ENCODE results near the gene FYCO1. TPM values are rescaled to one million over a fixed set of nuclear protein-coding genes. Genes with fewer than 3 reads are reported as not detected.

FYCO1 gene
- polyA plus RNA-seq, 2 of the 4 experiments (the other 2 are of a cell fraction): 3.7 to 4.4 TPM

GRCh38 chr3:46012246-46012645 lies 16.6 kb upstream of the FYCO1 start:
- Histone ChIP-seq H3K9me3 (no peaks in the 10 kb centered on the region), H3K4me3 (no peak overlapping the region), H3K27ac (no peak overlapping the region), H3K4me2 (no peak overlapping the region), H3K4me1 (no peaks in the 10 kb centered on the region)
- 70% methylated on average over 4 of the region's 4 CpGs for WGBS (ENCODE audit: missing lambda C conversion rate)
- DNase-seq (ENCODE audit: low read depth in 1 of 2, low spot score in 1 of 2) (no peak), ATAC-seq (no peak), FAIRE-seq (no peak)
- CTCF ChIA-PET: interaction anchor here (0.6 to 1.4 kb wide), 2 partner anchors 66 to 529 kb away, joined by 3 to 4 read pairs; no protein-coding TSS in a partner anchor
- TF ChIP-seq, protein P1, sequence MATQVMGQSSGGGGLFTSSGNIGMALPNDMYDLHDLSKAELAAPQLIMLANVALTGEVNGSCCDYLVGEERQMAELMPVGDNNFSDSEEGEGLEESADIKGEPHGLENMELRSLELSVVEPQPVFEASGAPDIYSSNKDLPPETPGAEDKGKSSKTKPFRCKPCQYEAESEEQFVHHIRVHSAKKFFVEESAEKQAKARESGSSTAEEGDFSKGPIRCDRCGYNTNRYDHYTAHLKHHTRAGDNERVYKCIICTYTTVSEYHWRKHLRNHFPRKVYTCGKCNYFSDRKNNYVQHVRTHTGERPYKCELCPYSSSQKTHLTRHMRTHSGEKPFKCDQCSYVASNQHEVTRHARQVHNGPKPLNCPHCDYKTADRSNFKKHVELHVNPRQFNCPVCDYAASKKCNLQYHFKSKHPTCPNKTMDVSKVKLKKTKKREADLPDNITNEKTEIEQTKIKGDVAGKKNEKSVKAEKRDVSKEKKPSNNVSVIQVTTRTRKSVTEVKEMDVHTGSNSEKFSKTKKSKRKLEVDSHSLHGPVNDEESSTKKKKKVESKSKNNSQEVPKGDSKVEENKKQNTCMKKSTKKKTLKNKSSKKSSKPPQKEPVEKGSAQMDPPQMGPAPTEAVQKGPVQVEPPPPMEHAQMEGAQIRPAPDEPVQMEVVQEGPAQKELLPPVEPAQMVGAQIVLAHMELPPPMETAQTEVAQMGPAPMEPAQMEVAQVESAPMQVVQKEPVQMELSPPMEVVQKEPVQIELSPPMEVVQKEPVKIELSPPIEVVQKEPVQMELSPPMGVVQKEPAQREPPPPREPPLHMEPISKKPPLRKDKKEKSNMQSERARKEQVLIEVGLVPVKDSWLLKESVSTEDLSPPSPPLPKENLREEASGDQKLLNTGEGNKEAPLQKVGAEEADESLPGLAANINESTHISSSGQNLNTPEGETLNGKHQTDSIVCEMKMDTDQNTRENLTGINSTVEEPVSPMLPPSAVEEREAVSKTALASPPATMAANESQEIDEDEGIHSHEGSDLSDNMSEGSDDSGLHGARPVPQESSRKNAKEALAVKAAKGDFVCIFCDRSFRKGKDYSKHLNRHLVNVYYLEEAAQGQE (IDR thresholded peaks at IDR 0.05): no peak
- TF ChIP-seq TFCP2L1 (CRISPR knock-in tag; IDR thresholded peaks at IDR 0.05) (no peak), NPAS2 (CRISPR knock-in tag; IDR thresholded peaks at IDR 0.05; ENCODE audit: borderline replicate concordance) (no peak), CTCF (IDR thresholded peaks at IDR 0.05) (no peak), POLR2AphosphoS2 (conservative IDR thresholded peaks at IDR 0.05; ENCODE audit: low read length) (no peak)
- POLR2A ChIA-PET: no interaction called here

GRCh38 chr3:46010519-46011113 lies 15.0 kb upstream of the FYCO1 start:
- TF ChIP-seq KDM1A (IDR thresholded peaks at IDR 0.05; ENCODE audit: low read depth) (no peak), RFX5 (IDR thresholded peaks at IDR 0.05) (no peak)
- Histone ChIP-seq H3K27ac (no peak overlapping the region), H3K9me3 (no peaks in the 10 kb centered on the region), H3K4me3 (no peak overlapping the region), H3K4me2 (no peak overlapping the region), H3K4me1 (0 out of 3 replicates have a peak, but pooled peaks cover 3% of the 10 kb centered on the region)
- no peak for FAIRE-seq
- ChIA-PET POLR2A (no interaction called here), CTCF (interaction anchor here (0.7 kb wide), 1 partner anchor 16 kb away, joined by 3 read pairs; no protein-coding TSS in a partner anchor)
- DNase-seq (ENCODE audit: low read depth in 1 of 2, low spot score in 1 of 2): no peak
- WGBS (ENCODE audit: missing lambda C conversion rate): 68% methylated on average over 2 of the region's 2 CpGs
- no peak for ATAC-seq

DNA sequence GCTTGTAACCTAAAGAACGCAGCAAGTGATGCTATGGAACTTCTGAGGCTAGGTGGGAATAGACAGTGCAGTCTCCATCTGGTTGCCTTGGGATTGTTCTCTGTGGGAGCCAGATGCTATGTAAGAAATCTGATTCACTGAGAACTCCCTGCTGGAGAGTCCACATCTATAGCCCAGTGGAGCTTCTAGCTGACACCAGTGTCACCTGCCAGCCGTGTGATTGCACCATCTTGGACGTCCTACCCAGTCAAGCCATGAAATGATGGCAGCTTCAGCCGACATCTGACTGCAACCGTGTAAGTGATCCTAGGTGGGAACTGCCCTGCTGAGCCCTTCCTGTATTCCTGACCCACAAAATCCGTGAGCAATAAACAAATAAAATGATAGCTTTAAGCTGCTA lies 12.4 kb upstream of the FYCO1 start:
- no peak for FAIRE-seq
- 70% methylated on average over 6 of the region's 6 CpGs for WGBS (ENCODE audit: missing lambda C conversion rate)

More for the DNA sequence above, 12.4 kb upstream of the FYCO1 start:
- no peak for ATAC-seq
- Histone ChIP-seq H3K4me2 (no peak overlapping the region), H3K27ac (no peak overlapping the region), H3K4me3 (no peak overlapping the region), H3K4me1 (0 out of 3 replicates have a peak, but pooled peaks cover 3% of the 10 kb centered on the region), H3K9me3 (no peaks in the 10 kb centered on the region)
- DNase-seq (ENCODE audit: low read depth in 1 of 2, low spot score in 1 of 2): no peak
- ChIA-PET POLR2A (no interaction called here), CTCF (no interaction called here)
- TF ChIP-seq SREBF2 (IDR thresholded peaks at IDR 0.05) (no peak), CHD2 (IDR thresholded peaks at IDR 0.05; ENCODE audit: low read length, partially characterized antibody) (no peak), ESRRA (IDR thresholded peaks at IDR 0.05; ENCODE audit: borderline replicate concordance, low read length) (no peak), TP53 (CRISPR knock-in tag; IDR thresholded peaks at IDR 0.05) (no peak), GATA3 (IDR thresholded peaks at IDR 0.05; ENCODE audit: borderline replicate concordance) (no peak), CTCF (IDR thresholded peaks at IDR 0.05) (no peak)

Data from A549 (cell line).